HG02588 (cell line): ENCODE results near the gene DPEP2.

Experiments used
- ATAC-seq: cut with Tn5 transposase; IDR thresholded peaks from one replicate; pipeline ENCODE4 v1.9.1; 2021; ENCODE audit warnings: mild to moderate bottlenecking, moderate library complexity; ENCODE audit not compliant: unreplicated experiment

The DPEP2 gene

DNA sequence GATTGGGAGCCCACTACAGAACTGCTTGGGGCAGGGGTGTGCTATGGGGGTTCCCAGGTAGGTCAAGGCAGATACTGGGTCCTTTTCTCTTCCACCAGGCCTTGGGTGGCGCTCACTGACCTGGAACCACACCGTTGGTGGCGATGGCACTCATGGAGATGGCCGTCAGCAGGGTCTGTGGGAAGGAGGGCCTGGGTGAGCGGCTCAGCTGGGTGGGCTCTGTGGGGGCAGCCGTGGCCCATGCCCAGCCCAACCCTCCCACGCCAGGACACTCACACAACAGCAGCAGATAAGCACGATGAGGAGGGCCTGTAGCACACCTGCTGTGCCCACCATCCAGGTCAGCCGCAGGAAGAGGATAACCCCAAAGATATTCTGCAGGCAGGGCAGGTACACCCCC, 41.7 kb downstream of the DPEP2 start:
- no peak for ATAC-seq

DNA sequence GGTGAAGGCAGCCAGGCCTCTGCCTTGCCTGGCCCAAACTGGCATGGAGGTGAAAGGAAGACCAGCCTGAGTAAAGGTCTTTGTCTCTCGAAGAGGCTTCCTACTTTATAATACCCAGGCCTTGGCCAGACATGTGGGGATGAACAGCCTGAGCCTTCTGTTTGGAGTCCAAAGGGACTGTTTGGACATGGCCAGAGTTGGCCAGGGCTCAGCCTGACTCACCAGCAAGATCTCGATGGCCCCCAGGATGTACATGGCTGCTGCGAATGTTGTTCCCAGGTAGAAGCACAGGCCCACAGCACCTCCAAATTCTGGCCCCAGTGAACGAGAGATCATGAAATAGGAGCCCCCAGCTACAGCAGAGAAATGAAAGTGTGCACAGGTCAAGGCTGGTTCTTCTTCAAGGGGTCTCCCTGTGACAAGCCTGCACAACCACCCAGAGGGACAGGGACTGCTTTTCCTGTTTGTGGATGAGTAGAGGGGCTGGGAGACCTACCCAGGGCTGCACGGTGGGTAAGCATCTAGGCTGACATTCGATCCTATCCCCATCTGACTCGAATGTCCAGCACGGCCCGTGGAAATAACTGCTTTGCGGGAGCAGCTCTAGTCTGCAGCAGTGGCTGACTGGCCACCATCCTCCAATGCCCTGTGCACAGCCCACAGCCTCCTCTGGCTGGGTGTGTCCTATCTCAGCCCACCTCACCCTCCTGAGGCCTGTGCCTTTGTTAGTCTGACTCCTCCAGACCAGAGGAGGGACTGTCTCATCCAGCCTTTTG, 44.7 kb downstream of the DPEP2 start:
- no peak for ATAC-seq

DNA sequence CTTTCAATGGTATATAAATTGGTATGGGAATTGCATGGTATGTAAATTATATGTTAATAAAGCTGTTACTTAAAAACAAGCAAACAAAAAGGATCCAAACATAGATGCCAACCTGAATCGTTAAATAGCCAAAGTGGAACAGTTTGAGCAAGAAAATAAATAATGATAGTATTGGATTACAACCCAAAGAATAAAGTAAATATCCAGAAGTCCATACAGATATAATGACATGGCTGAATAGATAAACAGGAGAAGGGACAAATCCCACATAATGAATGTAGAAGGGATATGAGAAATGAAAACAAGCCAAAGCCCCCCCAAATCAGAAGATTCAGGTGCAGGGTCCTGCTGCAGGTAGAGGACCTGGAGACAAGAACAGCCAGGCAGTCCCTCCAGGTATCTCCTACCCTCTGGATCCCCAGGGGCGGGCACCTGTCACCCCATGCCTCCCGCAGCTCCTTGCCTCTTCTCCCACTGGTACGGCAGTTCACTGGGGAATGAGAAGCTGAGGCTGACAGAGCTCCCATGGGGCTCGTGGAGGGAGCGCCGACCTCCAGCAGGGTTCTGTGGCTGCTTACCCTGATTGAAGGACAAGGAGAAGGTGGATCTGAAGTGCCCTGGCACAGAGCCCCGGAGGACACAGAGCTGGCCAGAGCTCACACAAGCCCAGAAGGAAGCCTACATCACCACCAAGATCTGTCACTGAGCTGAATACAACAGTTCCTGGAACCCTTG, 45.5 kb downstream of the DPEP2 start:
- ATAC-seq, result no peak

DNA sequence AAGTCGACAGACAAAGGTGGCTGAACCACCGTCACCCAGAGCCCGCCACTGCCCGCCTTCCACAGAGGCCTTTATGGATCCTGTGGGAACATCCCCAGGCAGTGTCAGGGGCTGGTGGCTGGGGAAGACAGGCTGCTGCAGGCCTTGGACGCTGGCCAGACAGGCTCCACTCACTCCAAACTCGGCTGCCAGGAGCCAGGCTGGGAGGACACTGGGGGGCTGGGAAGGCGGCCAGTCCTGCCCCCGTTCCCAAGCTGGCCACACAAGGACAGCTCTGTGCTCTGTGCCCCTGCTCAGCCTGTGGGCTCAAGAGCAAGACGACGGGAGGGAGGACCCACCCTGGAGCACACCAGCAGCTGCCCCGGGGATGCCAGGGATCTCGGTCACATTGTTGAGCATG, 47.8 kb downstream of the DPEP2 start:
- ATAC-seq, result no peak

DNA sequence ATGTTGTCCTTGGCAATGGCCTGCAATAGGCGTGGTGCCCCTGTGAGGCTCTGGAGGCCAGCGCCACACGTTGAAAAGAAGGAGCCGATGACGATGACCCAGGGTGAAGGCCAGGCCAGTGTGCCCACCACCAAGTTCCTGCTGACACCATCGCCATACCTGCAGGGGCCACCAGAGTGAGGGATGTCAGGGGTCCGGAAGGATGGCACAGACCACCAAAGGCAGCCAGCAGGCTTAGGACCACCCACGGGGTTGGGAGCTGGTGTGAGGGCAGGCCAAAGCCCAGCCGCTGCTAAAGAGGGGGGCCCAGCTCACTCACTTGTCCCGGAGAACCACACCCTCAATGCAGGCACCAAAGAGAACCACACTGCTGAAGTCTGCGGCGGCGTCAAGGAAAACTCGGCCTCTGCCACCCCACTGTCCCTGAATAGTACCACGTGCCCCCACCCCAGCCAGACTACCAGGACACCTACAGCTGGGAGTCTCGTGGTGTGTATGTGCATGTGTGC, 48.9 kb downstream of the DPEP2 start:
- no peak for ATAC-seq

DNA sequence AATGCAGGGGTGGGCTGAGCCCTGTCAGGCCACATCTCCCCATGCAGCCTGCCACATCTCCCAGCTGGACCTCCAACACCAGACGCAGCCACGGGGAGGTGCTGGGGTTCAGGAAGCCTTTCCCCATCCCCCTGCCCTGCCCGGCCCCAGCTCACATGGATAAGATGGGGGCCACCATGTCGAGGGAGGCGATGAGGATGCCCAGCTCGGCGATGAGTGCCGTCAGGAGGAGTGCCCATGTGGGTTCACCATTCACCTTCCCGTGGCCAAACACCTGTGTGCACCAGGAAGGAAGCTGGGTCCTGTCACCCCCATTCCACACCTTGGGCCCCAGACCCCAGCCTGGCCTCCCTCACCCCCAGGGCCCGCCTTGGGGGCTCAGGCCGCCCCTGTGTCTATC, 49.6 kb downstream of the DPEP2 start:
- no peak for ATAC-seq

DNA sequence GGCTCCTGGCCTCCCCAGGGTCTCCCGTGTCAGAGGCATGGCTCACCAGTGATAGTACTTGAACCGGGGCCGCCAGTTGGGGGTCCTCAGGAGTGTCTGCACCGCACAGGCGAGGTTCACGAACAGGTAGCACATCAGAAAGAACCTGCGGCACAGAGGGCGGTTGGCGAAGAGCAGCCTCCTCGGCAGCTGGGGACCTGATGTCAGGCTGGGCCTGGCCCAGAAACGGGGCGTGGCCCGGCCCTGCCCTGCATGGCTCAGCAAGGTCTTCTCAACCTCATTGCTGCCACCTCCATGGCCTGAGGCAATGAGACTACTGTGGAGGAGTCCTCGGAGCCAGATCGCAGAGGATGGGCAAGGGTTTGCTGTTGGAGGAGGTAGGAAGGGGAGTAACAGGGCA, 51.3 kb downstream of the DPEP2 start:
- ATAC-seq, result no peak

DNA sequence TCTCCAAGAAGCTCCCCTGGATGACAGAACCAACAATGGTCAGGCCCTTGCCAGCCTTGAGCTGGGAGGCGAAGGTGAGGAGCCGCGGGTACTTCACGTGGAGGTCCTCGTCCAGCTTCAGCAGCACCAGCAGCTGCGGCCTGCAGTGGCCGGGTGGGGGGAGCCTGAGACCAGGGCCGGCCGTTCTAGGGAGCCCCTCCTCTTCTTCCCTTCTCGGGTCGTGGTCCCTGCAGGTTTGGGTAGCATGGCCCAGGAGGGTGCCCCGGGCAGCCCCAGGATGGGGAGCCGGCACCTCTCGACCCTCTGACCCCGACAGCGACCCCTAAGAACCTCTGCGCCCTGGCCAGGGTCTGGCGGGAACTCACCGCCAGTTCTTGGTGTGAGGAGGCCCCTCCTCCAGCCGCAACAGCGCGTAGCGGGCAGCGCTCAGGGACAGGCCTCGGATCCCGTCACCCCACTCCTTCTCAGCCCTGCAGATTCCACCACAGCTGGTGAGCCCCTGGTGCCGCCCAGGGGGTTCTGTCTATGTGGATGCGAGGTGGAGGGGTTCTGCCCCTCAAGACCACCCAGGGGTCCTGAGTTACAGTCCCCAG, 52.2 kb downstream of the DPEP2 start:
- no peak for ATAC-seq

DNA sequence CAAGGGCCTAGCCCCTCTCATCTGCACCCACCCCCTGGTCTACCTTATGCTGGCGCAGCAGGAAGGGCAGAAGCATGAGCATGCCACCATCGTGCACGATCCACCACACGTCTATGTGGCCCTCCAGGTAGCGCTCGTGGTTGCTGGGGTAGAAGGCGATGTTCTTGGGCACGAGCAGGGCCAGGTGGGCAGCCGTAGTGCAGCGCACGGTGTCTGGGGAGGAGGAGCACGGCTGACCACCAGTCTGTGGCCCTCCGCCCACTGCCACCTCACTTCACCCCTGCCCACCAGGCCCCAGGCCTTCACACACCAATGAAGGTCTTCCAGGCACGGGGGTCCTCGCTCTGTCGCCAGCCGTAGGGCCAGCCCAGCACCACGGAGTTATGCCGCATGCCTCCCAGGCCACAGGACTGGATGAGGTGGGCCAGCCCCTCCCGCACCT, 53.1 kb downstream of the DPEP2 start:
- no peak for ATAC-seq

DNA sequence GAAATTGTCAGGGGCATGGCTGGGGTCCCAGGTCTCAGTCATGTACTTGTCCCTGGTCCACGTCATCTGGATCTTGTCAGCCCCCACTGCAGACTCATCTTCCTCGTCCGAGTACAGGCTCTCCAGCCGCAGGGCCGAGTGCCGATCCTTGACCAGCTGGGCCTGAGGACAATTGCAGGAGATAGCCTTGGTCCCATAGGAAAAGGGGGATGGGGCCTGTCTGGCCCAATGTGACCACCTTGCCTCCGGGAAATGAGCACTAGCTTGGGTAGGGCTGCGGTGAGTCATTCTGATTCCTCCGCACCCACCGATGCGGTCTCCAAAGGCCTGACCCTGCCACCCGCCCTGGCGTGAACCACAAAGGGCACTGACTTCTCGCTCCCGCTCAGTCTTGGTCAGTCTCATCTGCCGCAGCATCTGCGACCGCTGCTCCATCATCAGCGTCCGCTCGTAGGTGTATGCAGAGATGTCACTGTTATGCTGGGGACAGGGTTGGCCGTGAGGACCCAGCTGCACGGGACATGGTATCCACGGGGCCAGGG, 53.8 kb downstream of the DPEP2 start:
- ATAC-seq, result no peak

DNA sequence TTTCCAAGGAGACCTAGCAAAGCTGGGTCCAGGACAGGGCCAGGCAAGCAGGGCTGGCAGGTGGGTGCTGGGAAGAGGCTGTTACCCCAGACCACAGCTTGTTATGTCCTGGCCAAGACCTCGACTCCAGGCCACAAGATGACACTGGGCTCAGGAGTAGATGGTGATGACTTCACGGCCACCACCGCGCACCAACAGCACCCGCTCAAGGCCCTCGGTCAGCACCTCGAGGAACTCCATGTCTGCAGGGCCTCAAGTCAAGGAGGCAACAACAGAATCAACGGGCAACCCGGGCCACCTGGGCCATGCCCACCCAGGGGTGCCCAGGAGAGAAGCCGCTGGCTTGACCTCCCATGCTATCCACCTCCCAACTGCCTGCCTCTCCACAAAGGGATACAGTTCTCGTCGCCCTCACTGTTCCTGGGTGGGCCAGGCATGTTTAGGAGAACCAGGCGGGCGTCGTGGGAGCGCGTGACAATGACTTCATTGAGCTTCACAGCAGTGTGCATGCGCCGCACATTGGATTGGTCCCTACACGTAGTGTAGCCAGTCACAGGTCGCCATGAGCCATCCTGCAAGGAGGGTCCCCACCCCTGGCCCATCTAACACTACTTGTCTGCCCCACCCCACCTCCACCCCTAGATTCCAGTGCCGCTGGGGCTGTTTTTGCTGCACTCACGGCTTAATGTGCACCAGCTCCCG, 54.4 kb downstream of the DPEP2 start:
- ATAC-seq, result no peak

DNA sequence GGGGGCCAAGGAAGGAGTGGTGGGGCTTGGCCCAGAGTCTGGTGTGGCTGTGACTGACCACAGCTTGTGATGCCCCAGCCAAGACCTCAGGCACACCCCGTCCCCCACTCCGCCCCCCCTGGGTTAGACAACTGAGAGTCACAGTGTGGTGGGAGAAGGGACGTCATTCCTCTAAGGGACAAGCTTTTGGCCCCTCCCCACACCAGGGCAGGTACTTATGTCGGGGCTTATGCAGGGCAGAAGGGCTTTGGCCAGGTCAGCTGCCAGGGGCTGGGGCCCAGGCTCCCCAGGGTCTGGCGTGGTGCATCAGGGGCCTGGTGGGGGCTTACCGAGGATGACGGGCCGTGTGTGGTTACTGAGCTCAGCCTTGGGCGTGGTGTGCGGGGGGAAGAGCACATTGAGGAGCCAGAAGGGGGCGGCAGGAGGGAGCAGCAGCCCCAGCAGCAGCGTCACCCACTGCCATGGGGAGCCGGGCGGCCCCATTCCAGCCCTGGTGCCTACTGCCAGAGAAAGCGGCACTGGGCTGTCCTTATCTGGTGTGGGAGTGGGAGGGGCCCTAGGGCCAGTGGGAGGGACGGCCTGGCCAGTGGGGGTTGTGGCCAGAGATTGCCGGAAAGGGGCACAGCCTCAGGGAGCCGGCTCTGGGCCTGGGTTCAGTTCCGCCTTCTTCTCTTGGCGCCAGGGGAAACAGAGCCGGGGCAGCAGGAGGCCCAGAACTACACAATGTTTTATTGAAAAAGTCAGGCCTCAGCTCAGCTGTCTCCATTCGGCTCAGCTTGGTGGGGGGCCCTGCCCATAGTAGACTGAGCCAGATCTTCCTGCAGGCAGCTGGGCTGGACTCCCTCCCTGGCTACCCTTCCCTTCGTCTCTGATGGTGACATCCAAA, 55.4 kb downstream of the DPEP2 start, which contains the start of gene LCAT:
TSS of gene LCAT (minus strand) at position 502 of the 886 bp plus-strand sequence. CDS start at position 483, 19 bp downstream.
- no peak for ATAC-seq

DNA sequence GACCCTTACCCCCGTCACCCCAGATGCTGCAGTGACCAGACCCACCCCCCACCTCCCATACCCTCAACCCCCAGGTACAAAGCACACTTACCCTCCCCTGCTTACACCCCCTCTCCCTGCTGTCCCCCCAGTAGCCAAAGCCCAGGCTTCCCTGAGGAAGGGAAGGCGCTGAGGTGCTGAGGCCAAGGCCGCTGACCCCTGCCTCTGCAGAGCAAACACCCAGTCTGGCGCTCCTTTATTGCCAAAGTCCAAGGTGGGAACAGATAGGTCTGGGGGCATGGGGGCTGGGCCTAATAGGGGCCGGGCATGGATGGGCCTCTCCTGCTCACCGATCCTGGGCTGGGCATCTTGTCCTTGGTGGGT, 56.0 kb downstream of the DPEP2 start:
- no peak for ATAC-seq

DNA sequence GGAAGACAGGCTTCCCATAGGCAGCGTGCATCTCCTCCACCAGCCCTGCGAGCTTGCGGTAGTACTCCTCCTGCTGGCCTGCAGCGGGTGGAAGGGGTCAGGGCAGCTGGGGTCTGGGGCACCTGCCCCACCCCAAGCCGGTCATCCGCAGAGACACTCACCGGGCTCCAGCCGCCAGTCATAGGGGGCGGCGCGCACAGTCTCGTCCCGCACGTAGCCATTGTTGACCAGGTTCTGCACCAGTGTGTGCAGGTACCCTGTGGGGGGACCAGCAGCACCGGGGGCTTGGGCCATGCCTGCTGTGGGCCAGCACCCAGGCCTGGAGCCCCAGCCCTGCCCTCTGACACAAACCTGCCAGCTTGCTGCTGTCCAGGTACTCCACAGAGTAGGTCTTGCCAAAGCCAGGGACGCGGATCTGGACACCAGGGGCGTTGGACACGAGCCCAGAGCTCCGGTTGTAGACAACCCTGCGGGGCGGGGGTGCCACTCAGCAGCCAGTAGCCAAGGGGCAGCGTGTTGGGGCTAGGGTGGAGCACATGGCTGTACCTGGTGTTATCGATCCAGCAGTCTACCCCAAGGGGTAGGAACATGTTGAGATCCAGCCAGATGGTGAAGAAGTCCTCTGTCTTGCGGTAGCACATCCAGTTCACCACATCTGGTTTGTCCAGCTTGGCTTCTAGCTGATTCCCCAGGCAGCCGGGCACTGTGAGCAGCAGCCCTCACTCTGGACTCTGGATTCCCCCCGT, 56.6 kb downstream of the DPEP2 start:
- ATAC-seq, result no peak

DNA sequence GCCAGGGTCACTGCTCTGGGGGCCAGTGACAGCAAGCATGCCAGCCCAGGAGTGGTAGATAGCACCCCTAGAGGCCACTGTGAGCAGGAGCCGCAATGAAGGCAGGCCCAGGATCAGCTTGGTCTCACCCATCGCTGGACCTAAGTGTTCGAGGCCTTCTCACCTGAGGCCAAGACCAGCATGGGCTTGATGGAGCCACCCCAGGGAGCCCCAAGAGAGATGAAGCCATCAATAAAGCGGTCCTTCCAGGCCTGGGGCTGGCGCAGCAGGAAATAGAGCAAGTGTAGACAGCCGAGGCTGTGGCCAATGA, 57.1 kb downstream of the DPEP2 start:
- peak; percentile 37 for ATAC-seq

DNA sequence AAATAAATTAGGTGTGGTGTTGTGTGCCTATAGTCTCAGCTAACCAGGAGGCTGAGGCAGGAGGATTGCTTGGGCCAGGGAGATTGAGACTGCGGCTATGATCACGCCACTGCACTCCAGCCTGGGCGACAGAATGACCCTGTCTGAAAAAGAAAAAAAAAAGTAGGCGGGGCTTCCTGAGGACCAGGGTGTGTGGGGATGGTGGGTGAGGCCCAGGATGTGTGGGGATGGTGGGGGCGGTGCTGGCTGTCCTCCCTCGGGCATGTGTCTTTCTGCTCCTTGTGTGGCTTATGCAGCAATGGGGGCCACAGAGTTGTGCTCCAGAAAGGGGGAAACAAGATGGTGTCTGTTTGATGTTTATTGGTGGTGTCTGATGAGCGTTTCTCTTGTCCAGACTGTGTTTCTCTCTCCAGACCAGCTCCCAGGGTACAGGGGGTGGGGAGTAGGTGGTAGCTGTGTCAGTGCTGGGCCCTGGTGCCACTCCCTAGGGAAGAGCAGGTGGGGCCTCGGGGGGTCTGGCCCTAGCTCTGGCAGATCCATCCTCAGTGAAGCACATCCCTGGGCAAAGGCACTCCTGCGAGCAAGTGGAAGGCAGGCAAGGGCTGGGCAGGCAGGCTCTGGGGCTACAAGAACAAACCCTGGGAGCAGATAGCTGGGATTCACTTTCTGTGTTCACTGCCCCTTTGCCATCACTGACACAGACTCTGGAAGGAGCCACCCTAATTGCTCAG, 57.6 kb downstream of the DPEP2 start:
- ATAC-seq, result no peak

DNA sequence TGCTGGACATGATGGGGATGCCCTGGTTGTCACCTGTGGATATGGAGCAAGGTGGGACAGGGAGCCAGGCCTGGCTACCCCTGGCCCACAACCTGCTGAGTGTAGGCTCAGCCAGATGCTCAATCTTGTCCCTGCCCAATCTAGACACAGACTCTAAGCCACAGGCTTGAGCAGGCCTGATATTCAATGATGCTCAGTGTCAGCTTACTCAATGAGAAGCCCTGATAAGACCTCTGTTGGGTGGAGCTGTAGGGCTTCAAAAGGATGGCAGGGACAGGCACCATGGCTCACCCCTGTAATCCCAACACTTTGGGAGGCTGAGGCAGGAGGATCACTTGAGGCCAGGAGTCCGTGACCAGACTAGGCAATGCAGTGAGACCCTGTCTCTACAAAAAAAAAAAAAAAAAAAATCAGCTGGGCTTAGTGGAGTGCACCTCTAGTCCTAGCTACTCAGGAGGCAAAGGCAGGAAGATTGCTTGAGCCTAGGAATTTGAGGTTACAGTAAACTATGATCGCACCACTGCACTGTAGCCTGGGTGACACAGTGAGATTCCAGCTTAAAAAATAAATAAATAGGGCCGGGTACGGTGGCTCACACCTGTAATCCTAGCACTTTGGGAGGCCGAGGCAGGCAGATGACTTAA, 58.7 kb downstream of the DPEP2 start:
- ATAC-seq, result no peak
